Adipocyte (in vitro differentiated cells): ENCODE measurements around the gene RELL2.

Experiments used
- DNase-seq: peaks from one replicate; pipeline ENCODE4 v3.0.0-alpha.2; 2015; ENCODE audit warnings: low read depth
- H3K27me3 ChIP-seq: replicated peaks from 2 replicates; pipeline ENCODE4 v1.7.0; 2013; ENCODE audit warnings: mild to moderate bottlenecking, low read length, moderate library complexity; ENCODE audit not compliant: control insufficient read depth, insufficient read depth
- H3K36me3 ChIP-seq: 2 replicates; pipeline ENCODE4 v1.7.0; 2013; ENCODE audit warnings: low read length, mild to moderate bottlenecking, moderate library complexity; ENCODE audit not compliant: control insufficient read depth, insufficient read depth, severe bottlenecking
- H3K4me1 ChIP-seq: 2 replicates; pipeline ENCODE4 v1.7.0; 2013; ENCODE audit warnings: mild to moderate bottlenecking, low read length, moderate library complexity; ENCODE audit not compliant: control insufficient read depth, insufficient read depth
- H3K4me3 ChIP-seq: 2 replicates; pipeline ENCODE4 v1.7.0; 2013; ENCODE audit warnings: mild to moderate bottlenecking, low read length, moderate library complexity
- H3K9ac ChIP-seq: 2 replicates; pipeline ENCODE4 v1.7.0; 2013; ENCODE audit warnings: mild to moderate bottlenecking, low read length, moderate library complexity
- H3K9me3 ChIP-seq: 2 replicates; pipeline ENCODE4 v1.7.0; 2013; ENCODE audit warnings: mild to moderate bottlenecking, low read length, moderate library complexity; ENCODE audit not compliant: control insufficient read depth

Gene RELL2

DNA sequence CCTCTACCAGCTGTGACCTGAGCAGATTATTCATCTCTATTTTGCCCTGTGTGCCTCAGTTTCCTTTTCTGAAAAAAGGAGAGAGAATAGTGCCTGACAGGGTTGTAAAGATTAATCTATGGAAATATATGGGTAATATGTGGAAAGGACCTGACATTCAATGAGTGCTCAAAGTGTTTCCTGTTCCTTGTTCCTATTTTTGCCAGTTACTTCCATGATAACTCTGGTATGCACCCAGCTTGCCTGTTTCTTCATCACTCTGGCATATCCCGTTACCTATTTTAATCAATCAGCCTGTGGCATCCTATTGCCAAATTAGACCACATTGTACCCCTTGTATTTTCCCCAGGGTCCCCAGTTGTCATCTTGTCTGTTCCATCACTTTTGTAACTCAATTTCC, 48.8 kb downstream of the RELL2 start:
- Histone ChIP-seq H3K36me3 (no peaks in the 10 kb centered on the region), H3K9me3 (no peaks in the 10 kb centered on the region), H3K4me1 (peaks cover 12% of the 10 kb centered on the region), H3K27me3 (peaks cover 22% of the 10 kb centered on the region), H3K9ac (no peak overlapping the region), H3K4me3 (no peak overlapping the region)
- no peak for DNase-seq

- no peak overlapping the region for H3K9ac ChIP-seq
- DNase-seq = no peak
- H3K9me3 ChIP-seq = no peaks in the 10 kb centered on the region
- H3K27me3 ChIP-seq = peaks cover 31% of the 10 kb centered on the region
- H3K4me3 ChIP-seq = no peak overlapping the region
- peaks cover 4% of the 10 kb centered on the region for H3K4me1 ChIP-seq
- no peaks in the 10 kb centered on the region for H3K36me3 ChIP-seq
Measured at GRCh38 chr5:141686648-141687416, 50.0 kb downstream of the RELL2 start.
